SHP77 treated with DMSO at 0.1 percent for 48 hours (cell line): ENCODE measurements around the gene UBE2U.
"Not testable (repeated sequence)": the region's sequence is repeated elsewhere in the genome, so short reads cannot be mapped to it uniquely, and the experiment has no call there.

ENCODE experiments used
- DNase-seq: peaks from one replicate; lab custom pipeline; 2025; lab: John Stamatoyannopoulos, UW

Gene UBE2U

GRCh38 chr1:64192290-64192689 lies 11.1 kb upstream of the UBE2U start:
- DNase-seq: no peak

GRCh38 chr1:64194168-64195080 lies 9.0 kb upstream of the UBE2U start:
- DNase-seq: no peak

GRCh38 chr1:64195081-64195395 lies 8.4 kb upstream of the UBE2U start:
- no peak for DNase-seq

- no peak for DNase-seq
Measured at GRCh38 chr1:64196074-64196870, 7.2 kb upstream of the UBE2U start.

- no peak for DNase-seq
Measured at GRCh38 chr1:64197076-64197475, 6.3 kb upstream of the UBE2U start.

- no peak for DNase-seq
Measured at GRCh38 chr1:64199154-64199553, 4.3 kb upstream of the UBE2U start.

GRCh38 chr1:64200064-64200463 lies 3.4 kb upstream of the UBE2U start:
- no peak for DNase-seq

GRCh38 chr1:64209221-64209620 lies 5.8 kb downstream of the UBE2U start:
- DNase-seq: no peak

GRCh38 chr1:64212031-64212430 lies 8.6 kb downstream of the UBE2U start:
- no peak for DNase-seq

- DNase-seq: no peak
Measured at GRCh38 chr1:64215576-64215975, 12.2 kb downstream of the UBE2U start.

- no peak for DNase-seq
Measured at GRCh38 chr1:64220241-64220640, 16.8 kb downstream of the UBE2U start.

- no peak for DNase-seq
Measured at GRCh38 chr1:64223329-64224151, 20.1 kb downstream of the UBE2U start.

- not testable (repeated sequence) for DNase-seq
Measured at GRCh38 chr1:64224236-64224635, 20.8 kb downstream of the UBE2U start.

- DNase-seq: no peak
Measured at GRCh38 chr1:64228167-64228957, 24.9 kb downstream of the UBE2U start.

- no peak for DNase-seq
Measured at GRCh38 chr1:64229307-64229706, 25.9 kb downstream of the UBE2U start.

- DNase-seq: no peak
Measured at GRCh38 chr1:64231153-64231552, 27.7 kb downstream of the UBE2U start.

GRCh38 chr1:64231654-64232053 lies 28.2 kb downstream of the UBE2U start:
- no peak for DNase-seq

- DNase-seq: no peak
Measured at GRCh38 chr1:64234714-64235113, 31.3 kb downstream of the UBE2U start.

- no peak for DNase-seq
Measured at GRCh38 chr1:64235181-64235580, 31.8 kb downstream of the UBE2U start.

GRCh38 chr1:64235910-64236309 lies 32.5 kb downstream of the UBE2U start:
- no peak for DNase-seq

- no peak for DNase-seq
Measured at GRCh38 chr1:64236541-64236954, 33.1 kb downstream of the UBE2U start.

GRCh38 chr1:64239519-64239918 lies 36.1 kb downstream of the UBE2U start:
- not testable (repeated sequence) for DNase-seq
